HG02884 (cell line): Measurements from ENCODE around the gene ACER2.
"Not testable (repeated sequence)": the region's sequence is repeated elsewhere in the genome, so short reads cannot be mapped to it uniquely, and the experiment has no call there.

Source experiments
- ATAC-seq: cut with Tn5 transposase; IDR thresholded peaks from one replicate; pipeline ENCODE4 v1.9.1; 2021; ENCODE audit warnings: mild to moderate bottlenecking, moderate library complexity; ENCODE audit not compliant: unreplicated experiment

Gene ACER2

DNA sequence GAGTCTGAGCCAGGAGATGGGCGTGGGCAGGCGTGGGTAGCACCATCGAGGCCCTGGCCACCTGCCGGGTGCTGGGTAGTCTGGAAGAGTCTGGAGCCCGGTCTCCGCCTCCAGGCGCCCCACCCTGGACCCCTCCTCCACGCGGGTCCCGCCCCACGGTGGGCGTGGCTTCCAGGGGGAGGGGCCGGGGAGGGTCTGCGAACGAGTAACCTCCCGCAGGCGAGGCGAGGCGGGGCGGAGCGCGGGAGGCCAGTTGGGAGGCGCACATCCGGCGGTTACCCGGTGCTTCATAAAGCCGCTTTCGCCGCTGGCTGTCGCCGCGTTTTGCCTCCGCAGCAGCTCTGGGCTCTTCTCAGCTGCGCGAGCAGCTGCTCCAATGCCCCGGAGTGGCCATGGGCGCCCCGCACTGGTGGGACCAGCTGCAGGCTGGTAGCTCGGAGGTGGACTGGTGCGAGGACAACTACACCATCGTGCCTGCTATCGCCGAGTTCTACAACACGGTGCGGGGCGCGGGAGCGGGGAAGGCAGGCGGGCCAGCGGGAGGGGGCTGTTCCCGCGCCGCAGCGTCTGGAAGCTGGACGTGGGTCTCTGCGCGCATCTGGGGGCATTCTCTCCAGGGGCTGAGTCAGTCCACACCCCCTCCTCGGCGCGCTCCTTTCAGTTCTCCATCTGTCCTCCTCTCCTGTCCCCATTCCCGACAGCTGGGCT, at the start of gene ACER2:
TSS of gene ACER2 (plus strand) at position 317 of the 708 bp plus-strand sequence. CDS start at position 393, 76 bp downstream.
- ATAC-seq: peak; percentile 88

GRCh38 chr9:19369107-19369506, 39.7 kb upstream of the ACER2 start:
- no peak for ATAC-seq

GRCh38 chr9:19371942-19372341, 36.9 kb upstream of the ACER2 start:
- no peak for ATAC-seq

DNA sequence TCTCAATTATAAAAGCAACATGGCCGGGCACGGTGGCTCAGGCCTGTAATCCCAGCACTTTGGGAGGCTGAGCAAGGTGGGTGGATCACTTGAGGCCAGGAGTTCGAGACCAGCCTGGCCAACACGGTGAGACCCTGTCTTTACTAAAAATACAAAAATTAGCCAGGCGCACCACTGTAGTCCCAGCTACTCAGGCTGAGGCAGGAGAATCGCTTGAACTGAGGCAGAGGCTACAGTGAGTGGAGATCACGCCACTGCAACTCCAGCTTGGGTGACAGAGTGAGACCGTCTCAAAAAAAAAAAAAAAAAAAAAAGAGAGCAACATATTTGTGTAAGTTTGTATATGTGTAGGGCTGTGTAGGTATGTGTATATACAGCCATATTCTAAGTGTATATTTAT, 36.2 kb upstream of the ACER2 start:
- no peak for ATAC-seq

DNA sequence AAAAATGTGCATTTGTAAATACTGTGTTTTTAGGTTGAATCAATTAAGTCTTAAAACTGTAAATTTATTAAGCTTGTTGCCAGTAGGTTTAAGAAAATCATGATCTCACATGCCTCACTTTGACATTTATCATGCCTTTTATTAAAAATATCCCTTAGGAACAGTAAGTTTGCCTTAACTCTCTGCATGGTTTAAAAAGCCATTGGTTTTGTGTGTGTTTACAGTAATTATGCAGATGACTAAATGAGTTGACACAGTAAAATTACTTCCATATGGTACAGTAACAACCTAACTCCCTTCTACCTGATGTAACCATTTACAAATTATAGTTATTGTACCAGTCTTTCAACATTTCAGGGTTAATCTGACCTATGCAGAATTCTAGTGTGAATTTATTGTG, 35.3 kb upstream of the ACER2 start:
- no peak for ATAC-seq

DNA sequence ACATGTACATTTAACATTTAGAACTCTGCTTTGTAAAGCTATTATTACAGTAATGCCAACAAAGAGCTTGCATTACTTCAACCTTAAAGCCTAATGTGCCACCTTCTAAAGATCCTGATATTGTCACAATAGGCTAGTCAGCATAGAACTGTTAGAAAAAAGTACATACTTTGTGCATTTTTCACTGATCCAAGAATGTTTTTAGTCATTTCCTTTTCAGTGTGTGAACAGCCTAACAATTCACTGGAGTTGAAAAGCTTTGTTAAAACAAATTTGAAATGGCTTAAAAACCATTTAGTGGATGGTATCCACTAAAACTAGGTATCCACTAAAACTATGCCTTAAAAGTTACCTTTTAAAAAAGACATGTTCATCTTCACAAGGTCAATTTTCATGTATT, 33.3 kb upstream of the ACER2 start:
- ATAC-seq: no peak

DNA sequence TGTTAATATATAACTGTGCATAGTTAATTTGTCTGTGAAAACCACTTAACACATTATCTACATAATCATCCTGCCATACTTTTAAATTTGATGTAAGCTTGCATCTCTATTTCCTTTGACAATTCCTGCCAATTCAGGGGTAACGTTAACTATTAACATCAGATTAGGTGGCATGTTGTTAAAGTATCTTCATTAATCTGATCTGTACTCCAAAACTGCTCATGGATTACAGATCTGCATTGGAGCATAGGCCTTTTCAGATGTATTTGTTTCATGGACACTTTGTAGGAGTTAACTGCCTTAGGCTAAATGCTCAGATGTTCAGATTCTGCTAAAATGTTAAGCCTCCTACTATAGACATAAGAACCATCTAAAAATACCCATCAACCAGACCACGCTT, 31.9 kb upstream of the ACER2 start:
- no peak for ATAC-seq

DNA sequence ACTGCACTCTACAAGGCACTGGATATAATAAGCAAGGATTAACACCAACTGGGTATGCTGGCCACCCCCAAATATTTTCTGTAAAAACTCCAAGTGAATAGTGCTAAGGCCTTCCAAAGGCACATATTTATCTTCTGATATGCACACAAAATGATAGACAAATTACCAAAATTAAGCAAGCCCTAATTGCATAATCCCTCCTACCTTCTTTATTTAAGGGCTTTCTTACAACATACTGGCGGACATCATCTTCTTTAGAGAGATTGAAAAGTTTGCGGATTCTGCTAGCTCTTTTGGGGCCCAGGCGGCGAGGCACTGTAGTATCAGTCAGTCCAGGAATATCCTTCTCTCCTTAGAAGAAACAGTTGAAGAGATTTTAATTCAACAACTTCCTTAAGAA, 30.6 kb upstream of the ACER2 start:
- no peak for ATAC-seq

DNA sequence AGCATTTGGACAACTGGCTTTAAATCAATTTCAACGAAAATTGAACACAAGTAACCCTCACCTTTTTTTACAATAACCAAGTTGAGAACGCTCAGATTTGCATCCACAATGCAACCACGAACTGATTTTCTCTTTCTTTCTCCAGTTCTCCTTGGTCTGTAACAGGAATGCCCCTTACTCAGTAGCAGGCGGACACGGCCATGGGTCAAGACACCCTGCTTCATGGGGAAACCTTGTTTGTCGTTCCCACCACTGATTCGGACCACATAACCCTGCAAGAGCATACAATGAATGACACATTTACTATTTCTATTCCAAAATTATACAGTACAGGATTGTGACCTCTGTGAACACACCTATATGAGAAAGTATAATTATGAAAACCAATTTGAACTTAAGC, 30.2 kb upstream of the ACER2 start:
- no peak for ATAC-seq

DNA sequence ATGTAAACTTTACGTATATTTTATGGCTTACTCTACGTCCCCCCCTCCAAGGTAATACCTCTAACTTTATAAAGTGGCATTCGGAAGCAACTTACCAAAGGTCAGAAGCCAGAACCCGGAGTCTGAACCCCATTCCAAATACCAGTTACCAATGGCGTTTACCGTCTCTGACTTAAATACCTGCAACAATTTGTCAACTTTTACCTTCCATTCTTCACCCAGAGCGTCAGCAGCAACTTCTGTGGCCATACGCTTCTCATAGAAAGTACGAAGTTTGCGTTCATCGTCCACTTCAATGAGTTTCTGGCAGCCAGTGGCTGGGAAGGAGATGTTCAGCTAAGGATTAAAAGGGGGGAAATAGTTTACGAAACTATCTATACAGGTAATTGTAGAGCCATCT, 29.5 kb upstream of the ACER2 start:
- no peak for ATAC-seq

- ATAC-seq: peak; percentile 24
Observed at GRCh38 chr9:19379697-19380046, 29.1 kb upstream of the ACER2 start.

- ATAC-seq: no peak
Observed at GRCh38 chr9:19380826-19381075, 28.1 kb upstream of the ACER2 start.

DNA sequence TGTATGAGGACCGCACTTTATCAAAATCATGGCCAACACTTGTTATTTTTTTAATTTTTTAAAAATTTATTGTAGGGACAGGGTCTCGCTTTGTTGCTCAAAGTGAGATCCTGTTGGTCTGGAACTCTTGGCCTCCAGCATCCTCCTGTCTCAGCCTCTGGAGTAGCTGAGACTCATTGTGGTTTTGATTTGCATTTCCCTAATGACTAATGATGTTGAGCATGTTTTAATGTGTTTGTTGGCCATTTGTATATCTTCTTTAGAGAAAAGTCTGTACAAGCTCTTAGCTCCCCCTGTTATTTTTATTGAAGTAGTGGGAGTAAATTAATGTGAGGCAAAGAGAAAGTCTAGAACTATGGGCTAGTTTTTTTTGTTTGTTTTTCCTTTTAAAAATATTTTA, 27.2 kb upstream of the ACER2 start:
- ATAC-seq: no peak

DNA sequence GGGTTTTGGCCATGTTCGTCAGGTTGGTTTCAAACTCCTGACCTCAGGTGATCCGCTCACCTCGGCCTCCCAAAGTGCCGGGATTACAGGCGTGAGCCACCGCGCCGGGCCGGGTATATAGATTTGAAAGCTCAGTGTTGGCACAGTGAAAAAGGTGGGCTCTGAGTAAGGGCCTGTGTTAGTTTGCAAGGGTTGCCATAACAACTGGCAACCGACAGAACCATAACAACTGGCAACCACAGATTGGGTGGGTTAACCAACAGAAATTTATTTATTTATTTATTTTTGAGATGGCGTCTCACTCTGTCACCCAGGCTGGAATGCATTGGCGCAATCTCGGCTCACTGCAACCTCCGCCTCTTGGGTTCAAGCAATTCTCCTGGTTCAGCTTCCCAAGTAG, 23.6 kb upstream of the ACER2 start:
- not testable (repeated sequence) for ATAC-seq

DNA sequence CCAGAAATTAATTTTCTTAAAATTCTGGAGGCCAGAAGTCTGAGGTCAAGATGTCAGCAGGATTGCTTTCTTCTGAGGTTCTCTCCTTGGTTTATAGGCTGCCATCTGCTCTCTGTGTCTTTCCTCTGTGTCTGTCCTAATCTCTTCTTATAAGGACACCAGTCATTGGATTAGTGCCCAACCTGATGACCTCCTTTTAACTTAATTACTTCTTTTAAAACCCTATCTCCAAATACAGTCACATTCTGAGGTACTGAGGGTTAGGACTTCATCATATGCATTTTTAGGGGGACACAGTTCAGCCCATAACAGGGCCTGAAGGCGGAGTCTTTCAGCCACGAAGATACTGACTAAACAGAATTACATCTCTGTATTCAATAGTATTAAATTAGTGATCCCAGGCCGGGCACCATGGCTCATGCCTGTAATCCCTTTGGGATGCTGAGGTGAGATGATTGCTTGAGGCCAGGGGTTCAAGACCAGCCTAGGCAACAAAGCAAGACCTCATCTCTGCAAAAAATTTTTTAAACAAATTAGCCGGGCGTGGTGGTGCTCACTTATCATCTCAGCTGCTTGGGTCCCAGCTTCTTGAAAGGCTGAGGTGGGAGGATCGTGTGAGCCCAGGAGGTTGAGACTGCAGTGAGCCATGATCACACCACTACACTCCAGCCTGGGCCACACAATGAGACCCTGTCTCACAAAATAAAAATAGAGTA, 22.9 kb upstream of the ACER2 start:
- ATAC-seq: no peak

GRCh38 chr9:19386502-19387044, 22.2 kb upstream of the ACER2 start:
- ATAC-seq: no peak

DNA sequence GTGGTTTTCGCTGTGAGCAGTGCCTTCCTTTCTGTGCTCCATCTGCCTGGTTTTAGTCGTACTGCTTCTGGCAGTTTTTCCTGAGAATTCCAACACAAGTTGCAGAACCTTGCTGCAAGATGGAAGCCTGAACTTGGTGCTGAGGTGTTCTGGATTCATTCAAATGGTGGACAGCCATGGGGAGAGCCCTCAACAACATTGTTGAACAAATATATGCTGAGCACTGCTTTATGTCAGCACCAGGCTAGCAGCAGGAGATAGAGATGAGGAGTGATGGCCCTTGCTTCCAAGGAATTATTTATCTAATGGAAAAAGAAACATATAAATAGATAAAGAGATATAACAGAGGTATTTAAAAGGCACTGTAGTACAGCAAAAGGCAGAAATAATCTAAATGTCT, 21.5 kb upstream of the ACER2 start:
- no peak for ATAC-seq

- ATAC-seq: not testable (repeated sequence)
Observed at GRCh38 chr9:19389539-19389938, 19.3 kb upstream of the ACER2 start.

DNA sequence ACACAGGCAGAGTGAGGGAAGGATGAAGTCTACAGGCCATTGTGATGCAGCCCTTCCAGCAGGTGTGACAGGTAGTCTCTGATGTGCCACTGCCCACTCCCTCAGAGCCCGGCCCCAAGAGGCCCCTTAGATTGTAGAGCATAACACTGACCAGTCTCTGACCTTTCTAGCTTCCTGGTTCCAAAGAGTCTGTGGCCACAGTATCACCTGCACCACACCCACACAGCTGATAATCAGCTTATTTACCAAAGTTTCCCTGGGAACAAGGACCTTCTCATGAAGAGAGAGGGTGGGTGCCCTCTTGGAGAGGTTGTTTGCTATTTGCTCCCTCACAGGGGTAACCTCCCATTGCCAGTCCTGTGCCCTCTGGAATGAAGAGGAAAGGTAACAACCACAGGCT, 11.0 kb upstream of the ACER2 start:
- ATAC-seq: no peak

DNA sequence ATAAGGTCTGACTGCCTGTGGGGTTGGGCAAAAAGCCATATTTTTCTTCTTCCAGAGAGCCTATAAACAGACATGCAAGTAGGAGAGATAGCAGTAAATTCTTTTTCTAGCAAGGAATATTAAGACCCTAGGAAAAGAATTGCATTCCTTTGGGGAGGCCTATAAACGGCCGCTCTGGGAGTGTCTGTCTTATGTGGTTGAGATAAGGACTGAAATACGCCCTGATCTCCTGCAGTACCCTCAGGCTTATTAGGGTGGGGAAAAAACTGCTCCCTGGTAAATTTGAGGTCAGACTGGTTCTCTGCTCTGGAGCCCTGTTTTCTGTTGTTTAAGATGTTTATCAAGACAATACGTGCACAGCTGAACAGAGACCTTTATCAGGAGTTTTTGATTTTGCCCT, 5.6 kb upstream of the ACER2 start:
- not testable (repeated sequence) for ATAC-seq

GRCh38 chr9:19404283-19405075, 4.3 kb upstream of the ACER2 start:
- ATAC-seq: no peak

GRCh38 chr9:19405771-19406170, 3.0 kb upstream of the ACER2 start:
- ATAC-seq: no peak
